GM18873 (cell line): ENCODE data around the gene DHX8.
A peak's percentile ranks its signal among the peaks of the same experiment; 100 is the strongest.

Source experiments
- ATAC-seq: cut with Tn5 transposase; IDR thresholded peaks from one replicate; pipeline ENCODE4 v1.9.1; 2021; ENCODE audit warnings: mild to moderate bottlenecking, moderate library complexity, moderate number of reproducible peaks; ENCODE audit not compliant: unreplicated experiment, low FRiP score

DHX8 gene

GRCh38 chr17:43543771-43544575 is 60.2 kb downstream of the DHX8 start:
- no peak for ATAC-seq

GRCh38 chr17:43545383-43545632 is 61.5 kb downstream of the DHX8 start:
- ATAC-seq: no peak

- peak; percentile 48 for ATAC-seq
These were observed 62.8 kb downstream of the DHX8 start, which contains the start of gene ETV4 for GRCh38 chr17:43546319-43547188. TSS of gene ETV4 (minus strand) at chr17:43546340. CDS start at chr17:43545617, 723 bp downstream.

- ATAC-seq: no peak
These were observed 63.4 kb downstream of the DHX8 start for GRCh38 chr17:43547189-43547550.

- ATAC-seq: no peak
These were observed 64.0 kb downstream of the DHX8 start for GRCh38 chr17:43547659-43548256.

GRCh38 chr17:43548689-43549379 is 65.1 kb downstream of the DHX8 start:
- no peak for ATAC-seq

GRCh38 chr17:43549496-43549895 is 65.7 kb downstream of the DHX8 start:
- no peak for ATAC-seq

- no peak for ATAC-seq
These were observed 67.0 kb downstream of the DHX8 start for GRCh38 chr17:43550754-43551153.

GRCh38 chr17:43552229-43552837 is 68.6 kb downstream of the DHX8 start:
- ATAC-seq: no peak

- ATAC-seq: no peak
These were observed 69.8 kb downstream of the DHX8 start for GRCh38 chr17:43553573-43553972.

- no peak for ATAC-seq
These were observed 71.1 kb downstream of the DHX8 start for GRCh38 chr17:43554857-43555256.

- ATAC-seq: no peak
These were observed 72.5 kb downstream of the DHX8 start for GRCh38 chr17:43556292-43556691.

GRCh38 chr17:43558805-43559160 is 75.0 kb downstream of the DHX8 start:
- no peak for ATAC-seq

- ATAC-seq: no peak
These were observed 75.5 kb downstream of the DHX8 start for GRCh38 chr17:43559161-43559816.

GRCh38 chr17:43560461-43561427 is 77.0 kb downstream of the DHX8 start:
- no peak for ATAC-seq

- no peak for ATAC-seq
These were observed 79.2 kb downstream of the DHX8 start for GRCh38 chr17:43562679-43563599.

- no peak for ATAC-seq
These were observed 80.1 kb downstream of the DHX8 start for GRCh38 chr17:43563600-43564594.
